NB4 (cell line): ENCODE data around the gene PDGFC.

Source experiments
- DNase-seq: peaks from one replicate; pipeline ENCODE4 v3.0.0; 2010; ENCODE audit warnings: low read depth
- H3K4me3 ChIP-seq: one replicate; pipeline ENCODE4 v1.5.1; 2011; ENCODE audit warnings: mild to moderate bottlenecking, low read depth, low read length, moderate library complexity
- MAX ChIP-seq: IDR thresholded peaks from 2 replicates; pipeline ENCODE4 v1.6.1; 2011; ENCODE audit warnings: low read depth, low read length
- MYC ChIP-seq: IDR thresholded peaks from 2 replicates; pipeline ENCODE4 v1.6.1; 2011; ENCODE audit warnings: low read depth, low read length
- POLR2A ChIP-seq: IDR thresholded peaks from 2 replicates; pipeline ENCODE4 v1.6.1; 2011; ENCODE audit warnings: mild to moderate bottlenecking; ENCODE audit not compliant: insufficient read length; ENCODE audit errors: extremely low read depth
- TF ChIP-seq, protein P1 (sequence below): IDR thresholded peaks from one replicate; pipeline ENCODE4 v1.5.1; 2012; ENCODE audit warnings: low read depth, low read length

The PDGFC gene

GRCh38 chr4:156971676-156972378, at the start of gene PDGFC:
PDGFC (minus strand) TSS chr4:156971799; CDS start chr4:156970903, 896 bp downstream.
- TF ChIP-seq POLR2A (no peak), MAX (no peak), MYC (no peak)
- TF ChIP-seq, protein P1, sequence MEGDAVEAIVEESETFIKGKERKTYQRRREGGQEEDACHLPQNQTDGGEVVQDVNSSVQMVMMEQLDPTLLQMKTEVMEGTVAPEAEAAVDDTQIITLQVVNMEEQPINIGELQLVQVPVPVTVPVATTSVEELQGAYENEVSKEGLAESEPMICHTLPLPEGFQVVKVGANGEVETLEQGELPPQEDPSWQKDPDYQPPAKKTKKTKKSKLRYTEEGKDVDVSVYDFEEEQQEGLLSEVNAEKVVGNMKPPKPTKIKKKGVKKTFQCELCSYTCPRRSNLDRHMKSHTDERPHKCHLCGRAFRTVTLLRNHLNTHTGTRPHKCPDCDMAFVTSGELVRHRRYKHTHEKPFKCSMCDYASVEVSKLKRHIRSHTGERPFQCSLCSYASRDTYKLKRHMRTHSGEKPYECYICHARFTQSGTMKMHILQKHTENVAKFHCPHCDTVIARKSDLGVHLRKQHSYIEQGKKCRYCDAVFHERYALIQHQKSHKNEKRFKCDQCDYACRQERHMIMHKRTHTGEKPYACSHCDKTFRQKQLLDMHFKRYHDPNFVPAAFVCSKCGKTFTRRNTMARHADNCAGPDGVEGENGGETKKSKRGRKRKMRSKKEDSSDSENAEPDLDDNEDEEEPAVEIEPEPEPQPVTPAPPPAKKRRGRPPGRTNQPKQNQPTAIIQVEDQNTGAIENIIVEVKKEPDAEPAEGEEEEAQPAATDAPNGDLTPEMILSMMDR, result no peak
- no peak within 1 kb of the TSS for H3K4me3 ChIP-seq
- no peak for DNase-seq

DNA sequence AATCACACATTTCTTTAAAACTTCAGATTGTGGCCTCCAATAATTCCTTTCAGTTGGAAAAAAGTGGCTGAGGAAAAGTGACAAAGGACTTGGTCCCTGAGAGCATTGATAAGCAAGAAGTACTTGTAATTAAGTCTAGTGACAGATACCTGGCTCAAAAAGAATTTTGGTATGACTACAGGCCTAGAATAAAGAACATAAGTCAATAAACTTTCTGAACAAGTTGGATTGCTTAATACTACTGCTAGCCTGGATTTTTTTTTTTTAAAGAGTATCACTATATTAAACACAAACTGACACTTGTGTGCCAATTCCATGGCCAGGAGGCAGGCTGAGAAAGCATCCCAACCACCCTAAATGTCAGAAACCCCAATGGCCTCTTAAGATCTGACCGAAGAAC, 49.3 kb upstream of the PDGFC start:
- H3K4me3 ChIP-seq, result no peak overlapping the region
- no peak for DNase-seq
- no peak for TF ChIP-seq POLR2A
- no peak for TF ChIP-seq MAX
- TF ChIP-seq, protein P1, result no peak
- TF ChIP-seq MYC, result no peak

- no peak for DNase-seq
- H3K4me3 ChIP-seq, result no peak overlapping the region
- TF ChIP-seq, protein P1, result no peak
- TF ChIP-seq POLR2A (no peak), MYC (no peak), MAX (no peak)
Measured at GRCh38 chr4:157018920-157019490, 47.4 kb upstream of the PDGFC start.

DNA sequence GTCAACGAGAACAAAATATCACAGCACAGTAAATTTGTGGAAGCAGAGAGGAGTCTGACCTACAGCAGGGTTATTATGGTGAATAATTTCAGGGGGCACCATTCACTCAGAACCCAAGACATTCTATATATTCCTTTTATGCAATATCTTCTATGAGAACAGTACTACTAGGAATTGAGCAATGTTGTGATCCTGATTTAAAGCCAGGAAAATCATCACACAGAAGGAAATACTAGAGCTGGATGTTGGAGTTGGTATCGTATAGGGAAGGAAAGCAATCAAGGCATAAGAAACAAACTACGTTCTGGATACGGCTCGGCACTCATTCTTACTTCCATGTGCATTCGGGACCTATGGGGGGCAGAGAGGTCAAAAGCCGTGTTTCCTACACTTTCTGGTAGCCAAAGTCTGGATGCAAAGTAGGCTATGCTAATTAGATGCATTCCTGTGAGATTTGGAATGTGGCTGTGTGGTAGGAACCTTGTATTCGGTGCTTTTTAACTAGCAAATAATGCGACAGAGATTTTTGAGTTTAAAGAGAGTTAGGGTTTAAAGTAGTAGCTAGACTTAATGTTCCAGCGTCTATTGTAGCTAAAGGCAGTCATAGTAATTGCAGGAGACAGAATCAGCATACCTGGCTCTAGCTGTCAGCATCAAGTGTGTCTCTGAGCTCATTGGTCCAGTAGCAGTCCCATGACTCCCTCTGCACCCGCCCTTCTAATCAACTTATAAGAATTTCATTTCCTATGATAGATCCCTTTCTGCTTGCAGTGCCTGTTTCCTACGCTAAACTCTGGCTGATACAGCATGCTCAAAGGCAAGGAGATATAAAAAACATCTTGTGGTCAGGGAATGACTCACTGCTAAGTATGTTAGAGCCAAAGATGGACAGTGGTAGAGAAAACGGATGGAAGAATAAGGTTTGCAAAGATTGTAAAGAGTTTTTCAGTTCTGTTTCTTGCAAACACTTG, 43.3 kb upstream of the PDGFC start:
- no peak overlapping the region for H3K4me3 ChIP-seq
- TF ChIP-seq POLR2A (no peak), MAX (no peak), MYC (no peak)
- TF ChIP-seq, protein P1, result no peak
- DNase-seq, result no peak

- no peak for DNase-seq
- H3K4me3 ChIP-seq, result no peak overlapping the region
- TF ChIP-seq, protein P1, result no peak
- TF ChIP-seq MAX (no peak), POLR2A (no peak), MYC (no peak)
Measured at GRCh38 chr4:157013656-157014055, 42.1 kb upstream of the PDGFC start.
